ENCODE data around the gene ZNF484. TPM values are rescaled to one million over a fixed set of nuclear protein-coding genes. Genes with fewer than 3 reads are reported as not detected.
"Not testable (repeated sequence)": the region's sequence is repeated elsewhere in the genome, so short reads cannot be mapped to it uniquely, and the experiment has no call there.

Gene ZNF484
- polyA plus RNA-seq, 1 donor (not counting 4 experiments of a cell fraction or from before 2014, with no cell fraction given): 4.0 TPM

DNA sequence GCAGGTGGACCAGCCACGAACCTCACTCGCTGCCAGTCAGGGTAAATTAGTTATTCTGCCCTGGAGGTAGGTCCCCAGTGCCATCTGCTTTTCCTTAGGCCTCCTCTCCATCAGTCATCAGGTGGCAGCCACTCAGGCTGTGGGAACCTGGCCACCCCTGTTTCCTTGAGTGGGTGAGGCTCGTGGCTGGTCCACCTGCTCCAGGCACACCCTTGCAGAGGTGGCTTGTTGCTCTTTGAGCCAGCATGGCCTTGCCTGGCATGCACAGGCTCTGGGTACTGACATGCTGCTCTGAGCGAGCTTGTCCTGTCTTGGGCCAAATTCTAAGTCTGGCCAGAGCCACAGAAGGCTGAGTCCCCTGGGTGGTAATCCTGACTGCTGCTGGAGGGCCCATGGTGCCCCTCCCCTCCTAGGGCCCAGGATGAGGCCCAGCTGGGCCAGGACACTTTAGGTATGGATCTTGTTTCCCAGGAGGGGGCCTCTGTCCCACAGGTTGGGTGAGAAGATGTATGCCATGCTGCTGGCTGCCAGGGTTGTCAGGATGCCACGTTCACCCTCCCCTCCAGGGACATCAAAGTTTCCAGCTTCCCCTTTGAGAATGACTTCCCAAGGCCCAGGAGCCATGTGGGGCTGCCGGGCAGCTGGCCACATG, 17.0 kb upstream of the ZNF484 start:
- Histone ChIP-seq H3K9me3 (ENCODE audit: control insufficient read depth, low read depth, low read length) (no peaks in the 10 kb centered on the region), H3K27me3 (ENCODE audit: control insufficient read depth, extremely low read depth, insufficient read depth, low read length) (no peaks in the 10 kb centered on the region), H3K27ac (ENCODE audit: control insufficient read depth, insufficient read depth, low read length) (no peak overlapping the region), H3K9ac (ENCODE audit: control insufficient read depth, extremely low read depth, insufficient read depth, low read length) (no peak overlapping the region), H3K4me1 (ENCODE audit: control insufficient read depth, extremely low read depth, insufficient read depth, low read length) (no peaks in the 10 kb centered on the region), H2AFZ (ENCODE audit: control insufficient read depth, low read length) (no peak overlapping the region), H3K4me3 (ENCODE audit: control insufficient read depth in 2 of 3, extremely low read depth in 1 of 3, insufficient read depth in 2 of 3, low read depth in 1 of 3, low read length in 3 of 3) (no peak overlapping the region), H3K9me1 (ENCODE audit: control insufficient read depth, extremely low read depth, insufficient read depth, low read length) (no peaks in the 10 kb centered on the region), H3K4me2 (ENCODE audit: control insufficient read depth, extremely low read depth, insufficient read depth, low read depth, low read length) (no peak overlapping the region), H3K36me3 (ENCODE audit: control insufficient read depth in 2 of 2, extremely low read depth in 1 of 2, insufficient read depth in 2 of 2, low read length in 2 of 2) (no peaks in the 10 kb centered on the region), H3K79me2 (ENCODE audit: control insufficient read depth, insufficient read depth, low read length) (no peaks in the 10 kb centered on the region), H4K20me1 (ENCODE audit: control insufficient read depth, extremely low read depth, insufficient read depth, low read length) (no peaks in the 10 kb centered on the region)
- TF ChIP-seq EZH2 (IDR thresholded peaks at IDR 0.05; ENCODE audit: low read length): no peak
- TF ChIP-seq, protein P1, sequence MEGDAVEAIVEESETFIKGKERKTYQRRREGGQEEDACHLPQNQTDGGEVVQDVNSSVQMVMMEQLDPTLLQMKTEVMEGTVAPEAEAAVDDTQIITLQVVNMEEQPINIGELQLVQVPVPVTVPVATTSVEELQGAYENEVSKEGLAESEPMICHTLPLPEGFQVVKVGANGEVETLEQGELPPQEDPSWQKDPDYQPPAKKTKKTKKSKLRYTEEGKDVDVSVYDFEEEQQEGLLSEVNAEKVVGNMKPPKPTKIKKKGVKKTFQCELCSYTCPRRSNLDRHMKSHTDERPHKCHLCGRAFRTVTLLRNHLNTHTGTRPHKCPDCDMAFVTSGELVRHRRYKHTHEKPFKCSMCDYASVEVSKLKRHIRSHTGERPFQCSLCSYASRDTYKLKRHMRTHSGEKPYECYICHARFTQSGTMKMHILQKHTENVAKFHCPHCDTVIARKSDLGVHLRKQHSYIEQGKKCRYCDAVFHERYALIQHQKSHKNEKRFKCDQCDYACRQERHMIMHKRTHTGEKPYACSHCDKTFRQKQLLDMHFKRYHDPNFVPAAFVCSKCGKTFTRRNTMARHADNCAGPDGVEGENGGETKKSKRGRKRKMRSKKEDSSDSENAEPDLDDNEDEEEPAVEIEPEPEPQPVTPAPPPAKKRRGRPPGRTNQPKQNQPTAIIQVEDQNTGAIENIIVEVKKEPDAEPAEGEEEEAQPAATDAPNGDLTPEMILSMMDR (optimal IDR thresholded peaks at IDR 0.05 in 1 of 3, IDR thresholded peaks at IDR 0.05 in 1 of 3, conservative IDR thresholded peaks at IDR 0.05 in 1 of 3; ENCODE audit: extremely low read depth in 1 of 3, insufficient read depth in 2 of 3, low read length in 3 of 3): no peak
- no peak for DNase-seq (ENCODE audit: low read depth, low spot score)
- dilution Hi-C loops (cut with MboI; ENCODE audit: extremely low pct_ligation_motif_present, low sequenced_read_pairs): no loop called here
- FAIRE-seq: no peak

DNA sequence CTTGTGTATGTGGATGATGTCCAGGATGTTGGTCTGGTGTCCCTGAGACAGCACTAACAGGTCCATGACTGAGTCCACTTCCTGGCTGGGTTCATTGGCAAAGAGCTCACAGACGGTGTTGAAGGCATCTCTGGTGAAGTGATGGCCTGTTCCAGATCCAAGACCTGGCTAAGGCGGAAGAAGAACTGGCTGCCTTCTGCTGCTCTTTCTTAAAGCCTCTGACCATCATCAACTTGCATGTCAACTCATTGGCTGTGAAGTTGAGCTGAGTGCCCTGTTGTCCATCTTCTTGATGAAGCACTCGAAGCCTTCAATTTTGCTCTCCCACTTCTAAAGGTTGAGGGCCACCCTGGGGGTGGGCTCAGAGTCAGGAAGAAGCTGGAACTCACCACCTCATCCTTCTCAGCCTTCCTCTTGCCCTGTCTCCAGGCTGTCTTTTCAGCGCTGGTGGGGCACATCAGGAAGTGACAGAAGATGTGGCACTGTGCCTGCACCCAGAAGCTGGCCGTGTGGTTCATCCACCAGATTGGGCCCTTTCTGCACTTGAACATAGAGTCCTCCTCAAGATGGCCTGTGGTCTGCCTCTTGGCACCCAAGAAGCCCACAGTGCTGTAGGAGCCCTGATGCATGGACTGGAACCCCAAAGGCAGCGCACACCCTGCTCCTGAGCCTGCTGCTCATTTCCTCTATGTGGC, 16.2 kb upstream of the ZNF484 start:
- dilution Hi-C loops (cut with MboI; ENCODE audit: extremely low pct_ligation_motif_present, low sequenced_read_pairs); H3K9ac ChIP-seq (ENCODE audit: control insufficient read depth, extremely low read depth, insufficient read depth, low read length): not testable (repeated sequence)

DNA sequence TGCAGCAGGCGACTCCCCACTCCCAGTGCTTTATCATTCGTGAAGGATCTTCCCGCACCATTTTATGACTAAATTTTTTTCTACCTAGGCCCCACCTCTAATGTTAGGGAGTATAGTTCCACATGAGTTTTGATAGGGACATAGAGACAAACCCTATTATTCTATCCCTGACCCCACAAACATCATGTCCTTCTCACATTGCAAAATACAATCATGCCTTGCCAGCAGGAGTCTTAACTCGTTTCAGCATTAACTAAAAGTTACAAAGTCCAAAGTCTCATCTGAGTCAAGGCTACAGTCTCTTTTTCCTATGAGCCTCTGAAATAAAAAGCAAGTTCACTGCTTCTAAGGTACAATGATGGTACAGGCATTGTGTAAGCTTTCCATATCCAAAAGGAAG, 14.4 kb upstream of the ZNF484 start:
- FAIRE-seq; H3K4me1 ChIP-seq (ENCODE audit: control insufficient read depth, extremely low read depth, insufficient read depth, low read length): not testable (repeated sequence)

More for the DNA sequence above, 16.2 kb upstream of the ZNF484 start:
- not testable (repeated sequence) for H3K4me1 ChIP-seq (ENCODE audit: control insufficient read depth, extremely low read depth, insufficient read depth, low read length); H3K9me1 ChIP-seq (ENCODE audit: control insufficient read depth, extremely low read depth, insufficient read depth, low read length); H3K9me3 ChIP-seq (ENCODE audit: control insufficient read depth, low read depth, low read length); H3K79me2 ChIP-seq (ENCODE audit: control insufficient read depth, insufficient read depth, low read length); H4K20me1 ChIP-seq (ENCODE audit: control insufficient read depth, extremely low read depth, insufficient read depth, low read length); FAIRE-seq; H3K27me3 ChIP-seq (ENCODE audit: control insufficient read depth, extremely low read depth, insufficient read depth, low read length); DNase-seq (ENCODE audit: low read depth, low spot score); H3K36me3 ChIP-seq (ENCODE audit: control insufficient read depth in 2 of 2, extremely low read depth in 1 of 2, insufficient read depth in 2 of 2, low read length in 2 of 2); H3K4me3 ChIP-seq (ENCODE audit: control insufficient read depth in 2 of 3, extremely low read depth in 1 of 3, insufficient read depth in 2 of 3, low read depth in 1 of 3, low read length in 3 of 3); H2AFZ ChIP-seq (ENCODE audit: control insufficient read depth, low read length); H3K27ac ChIP-seq (ENCODE audit: control insufficient read depth, insufficient read depth, low read length); H3K4me2 ChIP-seq (ENCODE audit: control insufficient read depth, extremely low read depth, insufficient read depth, low read depth, low read length)

More for the DNA sequence above, 14.4 kb upstream of the ZNF484 start:
- H3K4me3 ChIP-seq (ENCODE audit: control insufficient read depth in 2 of 3, extremely low read depth in 1 of 3, insufficient read depth in 2 of 3, low read depth in 1 of 3, low read length in 3 of 3); H3K79me2 ChIP-seq (ENCODE audit: control insufficient read depth, insufficient read depth, low read length); H3K9me1 ChIP-seq (ENCODE audit: control insufficient read depth, extremely low read depth, insufficient read depth, low read length); H3K36me3 ChIP-seq (ENCODE audit: control insufficient read depth in 2 of 2, extremely low read depth in 1 of 2, insufficient read depth in 2 of 2, low read length in 2 of 2); H2AFZ ChIP-seq (ENCODE audit: control insufficient read depth, low read length); DNase-seq (ENCODE audit: low read depth, low spot score); H3K9ac ChIP-seq (ENCODE audit: control insufficient read depth, extremely low read depth, insufficient read depth, low read length); H3K27ac ChIP-seq (ENCODE audit: control insufficient read depth, insufficient read depth, low read length); H4K20me1 ChIP-seq (ENCODE audit: control insufficient read depth, extremely low read depth, insufficient read depth, low read length); H3K9me3 ChIP-seq (ENCODE audit: control insufficient read depth, low read depth, low read length); dilution Hi-C loops (cut with MboI; ENCODE audit: extremely low pct_ligation_motif_present, low sequenced_read_pairs); H3K4me2 ChIP-seq (ENCODE audit: control insufficient read depth, extremely low read depth, insufficient read depth, low read depth, low read length): not testable (repeated sequence)
- peaks cover 16% of the 10 kb centered on the region for H3K27me3 ChIP-seq (ENCODE audit: control insufficient read depth, extremely low read depth, insufficient read depth, low read length)
